Keratinocyte (primary cell): ENCODE data around the gene GID8. TPM values are rescaled to one million over a fixed set of nuclear protein-coding genes. Genes with fewer than 3 reads are reported as not detected.

ENCODE experiments used
- DNase-seq: peaks from one replicate; pipeline ENCODE4 v3.0.0-alpha.2; 2011; ENCODE audit warnings: low read depth, missing footprints, low spot score
- FAIRE-seq: peaks from 2 replicates; lab custom pipeline; 2011; peaks lifted over from hg19 to GRCh38; lab: Jason Lieb, UNC
- H2AFZ ChIP-seq: 2 replicates; pipeline ENCODE4 v1.6.0; 2012; ENCODE audit warnings: low read length, control low read depth, inconsistent platforms; ENCODE audit not compliant: control insufficient read depth
- H3K27ac ChIP-seq: 2 replicates; pipeline ENCODE4 v1.5.1; 2011; ENCODE audit warnings: low read length; ENCODE audit not compliant: control insufficient read depth, insufficient read depth
- H3K27me3 ChIP-seq: 3 replicates; pipeline ENCODE4 v1.6.0; 2011; ENCODE audit warnings: low read length; ENCODE audit not compliant: control insufficient read depth, insufficient read depth; ENCODE audit errors: extremely low read depth
- H3K36me3 ChIP-seq, 2 experiments: 2 replicates in 1 of 2; 3 replicates in 1 of 2; pipeline ENCODE4 v1.5.1; 2011; ENCODE audit warnings: low read length in 2 of 2, mild to moderate bottlenecking in 1 of 2; ENCODE audit not compliant: control insufficient read depth in 2 of 2, insufficient read depth in 2 of 2; ENCODE audit errors: extremely low read depth in 1 of 2
- H3K4me1 ChIP-seq: 3 replicates; pipeline ENCODE4 v1.5.1; 2011; ENCODE audit warnings: low read length; ENCODE audit not compliant: control insufficient read depth, insufficient read depth; ENCODE audit errors: extremely low read depth
- H3K4me2 ChIP-seq: 3 replicates; pipeline ENCODE4 v1.6.0; 2011; ENCODE audit warnings: low read depth, low read length; ENCODE audit not compliant: control insufficient read depth, insufficient read depth; ENCODE audit errors: extremely low read depth
- H3K4me3 ChIP-seq, 3 experiments: fragments of 200-600 bp in 1 of 3; sonication (generic) in 1 of 3; 2 replicates in 2 of 3; 3 replicates in 1 of 3; pipeline ENCODE4 v1.5.1; 2011 to 2016; ENCODE audit warnings: low read length in 3 of 3, mild to moderate bottlenecking in 3 of 3, control low read depth in 2 of 3, inconsistent platforms in 1 of 3, low read depth in 1 of 3, mixed read lengths in 1 of 3, mixed run types in 1 of 3, moderate library complexity in 1 of 3; ENCODE audit not compliant: control insufficient read depth in 2 of 3, insufficient read depth in 2 of 3; ENCODE audit errors: extremely low read depth in 1 of 3
- H3K79me2 ChIP-seq: 2 replicates; pipeline ENCODE4 v1.6.0; 2012; ENCODE audit warnings: low read length; ENCODE audit not compliant: control insufficient read depth, insufficient read depth
- H3K9ac ChIP-seq: 3 replicates; pipeline ENCODE4 v1.6.0; 2011; ENCODE audit warnings: low read length; ENCODE audit not compliant: control insufficient read depth, insufficient read depth; ENCODE audit errors: extremely low read depth
- H3K9me1 ChIP-seq: 3 replicates; pipeline ENCODE4 v1.6.0; 2011; ENCODE audit warnings: low read length; ENCODE audit not compliant: control insufficient read depth, insufficient read depth; ENCODE audit errors: extremely low read depth
- H3K9me3 ChIP-seq: 2 replicates; pipeline ENCODE4 v1.5.1; 2012; ENCODE audit warnings: low read depth, low read length; ENCODE audit not compliant: control insufficient read depth
- H4K20me1 ChIP-seq: 3 replicates; pipeline ENCODE4 v1.6.0; 2011; ENCODE audit warnings: low read length; ENCODE audit not compliant: control insufficient read depth, insufficient read depth; ENCODE audit errors: extremely low read depth
- CTCF ChIP-seq, 3 experiments: IDR thresholded peaks in 1 of 3; conservative IDR thresholded peaks in 1 of 3; optimal IDR thresholded peaks in 1 of 3; 2 replicates in 2 of 3; 3 replicates in 1 of 3; pipeline versions ENCODE3 to v1.5.1; 2011; ENCODE audit warnings: low read length in 3 of 3, mild to moderate bottlenecking in 3 of 3, moderate library complexity in 2 of 3, control low read depth in 1 of 3, inconsistent platforms in 1 of 3; ENCODE audit not compliant: insufficient read depth in 2 of 3; ENCODE audit errors: extremely low read depth in 1 of 3
- EZH2 ChIP-seq: IDR thresholded peaks from one replicate; pipeline ENCODE4 v1.6.1; 2012; ENCODE audit warnings: inconsistent platforms, mild to moderate bottlenecking, low read length, moderate library complexity
- dilution Hi-C: fragments of 300-500 bp; cut with MboI; formaldehyde crosslinking; loops from one replicate; pipeline ENCODE4 v1.7.0; 2020; ENCODE audit warnings: low sequenced_read_pairs; ENCODE audit not compliant: extremely low pct_ligation_motif_present
- polyA plus RNA-seq, 5 experiments: library from polyadenylated mRNA; depleted of rRNA in 3 of 5; stranded (reverse) in 3 of 5; stranded (forward) in 1 of 5; unstranded in 1 of 5; fragments of >200 nt; gene quantifications; 1 replicate in 1 of 5; 2 replicates in 3 of 5; 3 replicates in 1 of 5; pipeline versions ENCODE4 v1.2.1 to v1.2.3, GENCODE V29; 2011 to 2012; ENCODE audit warnings: missing spikeins in 2 of 5, low read depth in 1 of 5, low replicate concordance in 1 of 5

Gene GID8
- polyA plus RNA-seq, 1 donor (not counting 4 experiments of a cell fraction or from before 2014, with no cell fraction given) = 23.7 TPM

- H3K79me2 ChIP-seq = no peaks in the 10 kb centered on the region
- no peaks in the 10 kb centered on the region for H3K4me1 ChIP-seq
- no peak for FAIRE-seq
- H3K36me3 ChIP-seq = peaks cover 45 to 51% of the 10 kb centered on the region in 2 experiments
- TF ChIP-seq CTCF (optimal IDR thresholded peaks at IDR 0.05 in 1 of 3, IDR thresholded peaks at IDR 0.05 in 1 of 3, conservative IDR thresholded peaks at IDR 0.05 in 1 of 3; ENCODE audit: extremely low read depth in 1 of 3, insufficient read depth in 2 of 3, low read length in 3 of 3) = no peak
- no peak for TF ChIP-seq EZH2
- no peak overlapping the region for H2AFZ ChIP-seq
- H3K4me2 ChIP-seq = no peak overlapping the region
- no peaks in the 10 kb centered on the region for H3K9me1 ChIP-seq
- H3K27me3 ChIP-seq = no peaks in the 10 kb centered on the region
- dilution Hi-C loops = no loop called here
- H3K27ac ChIP-seq = no peak overlapping the region
- DNase-seq = no peak
- no peaks in the 10 kb centered on the region for H3K9me3 ChIP-seq
- no peaks in the 10 kb centered on the region for H4K20me1 ChIP-seq
- H3K4me3 ChIP-seq = no peak overlapping the region
- H3K9ac ChIP-seq = no peak overlapping the region
These were observed 49.0 kb upstream of the GID8 start for GRCh38 chr20:62888910-62889309.

DNA sequence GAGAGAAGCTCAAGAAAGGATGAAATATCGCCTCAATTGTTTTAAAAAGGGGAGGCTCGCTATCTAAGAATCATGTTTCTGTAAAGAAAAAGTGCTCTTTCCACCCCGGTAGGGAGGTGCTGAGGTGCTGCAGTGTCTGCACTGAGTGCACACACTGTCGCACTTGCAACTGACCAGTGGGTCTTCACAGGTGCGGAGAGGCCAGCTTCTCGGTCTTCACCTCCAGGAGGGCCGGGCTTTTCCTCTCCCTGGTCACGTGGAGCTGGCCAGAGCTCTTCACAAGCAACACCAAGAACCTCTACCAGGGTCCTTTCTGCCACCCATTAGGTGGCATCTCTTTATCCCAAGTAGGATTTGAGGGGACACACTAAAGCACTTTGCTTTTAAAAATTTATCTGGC, 48.5 kb upstream of the GID8 start:
- TF ChIP-seq CTCF (optimal IDR thresholded peaks at IDR 0.05 in 1 of 3, IDR thresholded peaks at IDR 0.05 in 1 of 3, conservative IDR thresholded peaks at IDR 0.05 in 1 of 3; ENCODE audit: extremely low read depth in 1 of 3, insufficient read depth in 2 of 3, low read length in 3 of 3) (no peak), EZH2 (no peak)
- peaks cover 45 to 54% of the 10 kb centered on the region in 2 experiments for H3K36me3 ChIP-seq
- dilution Hi-C loops = no loop called here

More for the DNA sequence above, 48.5 kb upstream of the GID8 start:
- Histone ChIP-seq H2AFZ (no peak overlapping the region), H3K9me1 (no peaks in the 10 kb centered on the region), H3K9ac (no peak overlapping the region), H3K9me3 (no peaks in the 10 kb centered on the region), H3K4me2 (no peak overlapping the region), H3K79me2 (no peaks in the 10 kb centered on the region), H3K27ac (no peak overlapping the region), H3K4me3 (no peak overlapping the region), H3K27me3 (no peaks in the 10 kb centered on the region), H4K20me1 (no peaks in the 10 kb centered on the region), H3K4me1 (no peaks in the 10 kb centered on the region)
- FAIRE-seq (no peak), DNase-seq (no peak)
